ENCODE data around the gene TBC1D4.

The TBC1D4 gene

DNA sequence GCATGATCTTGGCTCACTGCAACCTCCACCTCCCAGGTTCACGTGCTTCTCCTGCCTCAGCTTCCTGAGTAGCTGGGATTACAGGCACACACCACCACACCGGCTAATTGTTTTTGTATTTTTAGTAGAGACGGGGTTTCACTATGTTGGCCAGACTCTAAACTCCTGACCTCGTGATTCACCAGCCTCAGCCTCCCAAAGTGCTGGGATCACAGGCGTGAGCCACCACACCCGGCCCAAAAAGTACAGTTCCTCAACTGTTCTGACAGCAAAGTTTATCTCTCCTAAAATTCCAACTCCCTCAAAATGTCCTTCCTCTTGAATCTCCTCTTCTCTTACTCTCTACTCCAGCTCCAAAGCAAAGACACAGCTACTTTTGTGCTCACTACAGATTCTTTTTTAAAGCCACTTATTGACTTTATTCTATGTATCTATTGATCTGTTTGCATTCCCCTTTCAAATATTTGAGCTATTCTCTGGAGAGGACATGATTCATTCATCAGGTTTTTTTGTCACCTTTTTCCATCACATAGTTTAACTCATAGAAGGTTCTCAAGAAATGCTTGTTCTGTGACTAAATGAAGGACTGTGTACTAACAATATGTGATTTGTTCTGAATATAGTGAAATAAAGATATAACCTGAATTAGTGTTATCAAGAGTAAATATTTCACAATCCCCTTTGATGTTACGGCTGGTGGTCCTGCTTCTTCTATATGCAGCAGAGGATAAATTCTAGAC, 142.2 kb downstream of the TBC1D4 start:
- Histone ChIP-seq H3F3A (ENCODE audit: insufficient read depth, low read length) (no peaks in the 10 kb centered on the region), H4K20me1 (ENCODE audit: insufficient read depth, low read length) (no peaks in the 10 kb centered on the region), H3K9me3 (replicated peaks; ENCODE audit: insufficient read depth, low read length) (no peaks in the 10 kb centered on the region), H2AFZ (ENCODE audit: low read length) (no peak overlapping the region), H3K36me3 (replicated peaks; ENCODE audit: insufficient read depth, low read length) (no peaks in the 10 kb centered on the region), H3K79me2 (ENCODE audit: low read length) (no peaks in the 10 kb centered on the region), H3K27me3 (replicated peaks; ENCODE audit: insufficient read depth, low read length) (no peaks in the 10 kb centered on the region), H3K4me3 (ENCODE audit: low read length) (no peak overlapping the region), H3K9me2 (replicated peaks; ENCODE audit: insufficient read depth, low read length) (no peaks in the 10 kb centered on the region), H3K27ac (ENCODE audit: low read length) (no peak overlapping the region), H3K4me2 (ENCODE audit: low read depth, low read length) (no peak overlapping the region), H3K4me1 (ENCODE audit: low read length) (no peaks in the 10 kb centered on the region), H3K9ac (ENCODE audit: low read length) (no peak overlapping the region)
- DNase-seq, result no peak
- TF ChIP-seq EZH2phosphoT487 (IDR thresholded peaks at IDR 0.05; ENCODE audit: low read length) (no peak), EZH2 (optimal IDR thresholded peaks at IDR 0.05; ENCODE audit: low read depth, low read length) (no peak)

DNA sequence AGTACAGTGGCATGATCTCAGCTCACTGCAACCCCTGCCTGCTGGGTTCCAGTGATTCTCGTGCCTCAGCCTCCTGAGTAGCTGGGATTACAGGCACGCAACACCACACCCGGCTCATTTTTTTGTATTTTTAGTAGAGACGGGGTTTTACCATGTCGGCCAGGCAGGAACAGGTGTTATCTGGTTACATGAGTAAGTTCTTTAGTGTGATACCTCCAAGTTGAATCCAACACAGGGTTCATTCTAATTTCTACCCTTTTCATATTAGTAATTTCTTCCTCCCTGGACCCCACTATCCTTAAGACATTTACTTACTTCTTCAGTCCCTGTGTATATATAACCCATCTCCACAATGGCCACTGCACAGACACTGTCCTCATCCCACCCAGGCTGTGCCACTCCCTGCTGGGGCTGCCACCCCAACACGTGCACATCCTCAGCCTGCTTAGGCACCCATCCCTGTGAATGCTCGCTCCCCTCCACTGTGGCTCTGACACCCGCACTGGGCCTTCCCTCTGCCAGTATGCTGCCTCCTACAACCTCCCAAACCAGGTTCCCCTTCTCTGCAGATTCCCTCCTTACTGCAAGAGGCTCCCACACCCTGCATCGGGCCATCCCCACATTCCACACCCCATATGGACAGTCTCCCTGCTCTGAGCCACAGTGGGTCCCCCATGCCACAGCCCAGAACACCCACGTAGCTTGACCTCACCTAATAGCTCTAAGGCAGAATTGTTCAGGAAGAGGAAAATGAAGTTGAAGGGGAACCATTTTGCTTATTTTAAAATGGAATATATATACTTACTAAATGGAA, 147.1 kb downstream of the TBC1D4 start:
- TF ChIP-seq, protein P1, sequence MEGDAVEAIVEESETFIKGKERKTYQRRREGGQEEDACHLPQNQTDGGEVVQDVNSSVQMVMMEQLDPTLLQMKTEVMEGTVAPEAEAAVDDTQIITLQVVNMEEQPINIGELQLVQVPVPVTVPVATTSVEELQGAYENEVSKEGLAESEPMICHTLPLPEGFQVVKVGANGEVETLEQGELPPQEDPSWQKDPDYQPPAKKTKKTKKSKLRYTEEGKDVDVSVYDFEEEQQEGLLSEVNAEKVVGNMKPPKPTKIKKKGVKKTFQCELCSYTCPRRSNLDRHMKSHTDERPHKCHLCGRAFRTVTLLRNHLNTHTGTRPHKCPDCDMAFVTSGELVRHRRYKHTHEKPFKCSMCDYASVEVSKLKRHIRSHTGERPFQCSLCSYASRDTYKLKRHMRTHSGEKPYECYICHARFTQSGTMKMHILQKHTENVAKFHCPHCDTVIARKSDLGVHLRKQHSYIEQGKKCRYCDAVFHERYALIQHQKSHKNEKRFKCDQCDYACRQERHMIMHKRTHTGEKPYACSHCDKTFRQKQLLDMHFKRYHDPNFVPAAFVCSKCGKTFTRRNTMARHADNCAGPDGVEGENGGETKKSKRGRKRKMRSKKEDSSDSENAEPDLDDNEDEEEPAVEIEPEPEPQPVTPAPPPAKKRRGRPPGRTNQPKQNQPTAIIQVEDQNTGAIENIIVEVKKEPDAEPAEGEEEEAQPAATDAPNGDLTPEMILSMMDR (IDR thresholded peaks at IDR 0.05; ENCODE audit: low read length), result no peak
- TF ChIP-seq EZH2phosphoT487 (IDR thresholded peaks at IDR 0.05; ENCODE audit: low read length) (no peak), EZH2 (optimal IDR thresholded peaks at IDR 0.05; ENCODE audit: low read depth, low read length) (no peak)
- H3K4me3 ChIP-seq (ENCODE audit: low read length), result no peak overlapping the region
- no peaks in the 10 kb centered on the region for H3K79me2 ChIP-seq (ENCODE audit: low read length)
- H3K27ac ChIP-seq (ENCODE audit: low read length), result no peak overlapping the region
- H3K9me3 ChIP-seq (replicated peaks; ENCODE audit: insufficient read depth, low read length), result no peaks in the 10 kb centered on the region
- no peak overlapping the region for H3K4me2 ChIP-seq (ENCODE audit: low read depth, low read length)
- H4K20me1 ChIP-seq (ENCODE audit: insufficient read depth, low read length), result no peaks in the 10 kb centered on the region
- no peaks in the 10 kb centered on the region for H3K4me1 ChIP-seq (ENCODE audit: low read length)
- no peaks in the 10 kb centered on the region for H3K36me3 ChIP-seq (replicated peaks; ENCODE audit: insufficient read depth, low read length)
- DNase-seq, result no peak
- no peaks in the 10 kb centered on the region for H3K27me3 ChIP-seq (replicated peaks; ENCODE audit: insufficient read depth, low read length)
- no peak overlapping the region for H2AFZ ChIP-seq (ENCODE audit: low read length)
- H3F3A ChIP-seq (ENCODE audit: insufficient read depth, low read length), result no peaks in the 10 kb centered on the region
- H3K9me2 ChIP-seq (replicated peaks; ENCODE audit: insufficient read depth, low read length), result no peaks in the 10 kb centered on the region
- H3K9ac ChIP-seq (ENCODE audit: low read length), result no peak overlapping the region

DNA sequence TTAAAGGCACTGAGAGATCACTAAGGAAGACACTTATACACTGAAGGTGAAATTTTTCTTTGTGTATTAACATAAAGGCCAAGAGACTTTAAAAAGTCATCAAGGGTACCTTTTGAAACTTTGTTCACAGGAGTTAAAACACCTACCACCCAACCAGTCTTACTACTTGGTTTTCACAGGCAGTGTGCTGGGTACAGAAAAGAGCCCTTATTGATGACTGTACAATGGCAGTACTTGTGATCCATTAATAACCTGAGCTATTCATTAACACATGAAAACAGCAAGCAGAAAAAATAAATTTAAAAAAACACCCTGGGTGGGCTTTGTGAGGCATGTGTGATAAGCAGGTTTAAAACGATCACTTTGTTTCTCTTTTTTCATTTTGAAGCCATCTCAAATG, 148.9 kb downstream of the TBC1D4 start:
- Histone ChIP-seq H3K79me2 (ENCODE audit: low read length) (no peaks in the 10 kb centered on the region), H3F3A (ENCODE audit: insufficient read depth, low read length) (no peaks in the 10 kb centered on the region), H3K4me3 (ENCODE audit: low read length) (no peak overlapping the region), H3K9me2 (replicated peaks; ENCODE audit: insufficient read depth, low read length) (no peaks in the 10 kb centered on the region), H2AFZ (ENCODE audit: low read length) (no peak overlapping the region), H3K27ac (ENCODE audit: low read length) (no peak overlapping the region), H3K27me3 (replicated peaks; ENCODE audit: insufficient read depth, low read length) (no peaks in the 10 kb centered on the region), H3K9ac (ENCODE audit: low read length) (no peak overlapping the region), H4K20me1 (ENCODE audit: insufficient read depth, low read length) (no peaks in the 10 kb centered on the region), H3K4me2 (ENCODE audit: low read depth, low read length) (no peak overlapping the region), H3K36me3 (replicated peaks; ENCODE audit: insufficient read depth, low read length) (no peaks in the 10 kb centered on the region), H3K9me3 (replicated peaks; ENCODE audit: insufficient read depth, low read length) (no peaks in the 10 kb centered on the region), H3K4me1 (ENCODE audit: low read length) (no peaks in the 10 kb centered on the region)
- DNase-seq, result no peak
- TF ChIP-seq EZH2phosphoT487 (IDR thresholded peaks at IDR 0.05; ENCODE audit: low read length) (no peak), EZH2 (optimal IDR thresholded peaks at IDR 0.05; ENCODE audit: low read depth, low read length) (no peak)
- TF ChIP-seq, protein P1 (IDR thresholded peaks at IDR 0.05; ENCODE audit: low read length), result no peak
